HG03521 (cell line): ENCODE measurements around the gene TXNIP.
A peak's percentile ranks its signal among the peaks of the same experiment; 100 is the strongest.

Experiments used
- ATAC-seq: cut with Tn5 transposase; IDR thresholded peaks from one replicate; pipeline ENCODE4 v1.9.1; 2021; ENCODE audit warnings: mild to moderate bottlenecking, moderate library complexity; ENCODE audit not compliant: unreplicated experiment

TXNIP gene

DNA sequence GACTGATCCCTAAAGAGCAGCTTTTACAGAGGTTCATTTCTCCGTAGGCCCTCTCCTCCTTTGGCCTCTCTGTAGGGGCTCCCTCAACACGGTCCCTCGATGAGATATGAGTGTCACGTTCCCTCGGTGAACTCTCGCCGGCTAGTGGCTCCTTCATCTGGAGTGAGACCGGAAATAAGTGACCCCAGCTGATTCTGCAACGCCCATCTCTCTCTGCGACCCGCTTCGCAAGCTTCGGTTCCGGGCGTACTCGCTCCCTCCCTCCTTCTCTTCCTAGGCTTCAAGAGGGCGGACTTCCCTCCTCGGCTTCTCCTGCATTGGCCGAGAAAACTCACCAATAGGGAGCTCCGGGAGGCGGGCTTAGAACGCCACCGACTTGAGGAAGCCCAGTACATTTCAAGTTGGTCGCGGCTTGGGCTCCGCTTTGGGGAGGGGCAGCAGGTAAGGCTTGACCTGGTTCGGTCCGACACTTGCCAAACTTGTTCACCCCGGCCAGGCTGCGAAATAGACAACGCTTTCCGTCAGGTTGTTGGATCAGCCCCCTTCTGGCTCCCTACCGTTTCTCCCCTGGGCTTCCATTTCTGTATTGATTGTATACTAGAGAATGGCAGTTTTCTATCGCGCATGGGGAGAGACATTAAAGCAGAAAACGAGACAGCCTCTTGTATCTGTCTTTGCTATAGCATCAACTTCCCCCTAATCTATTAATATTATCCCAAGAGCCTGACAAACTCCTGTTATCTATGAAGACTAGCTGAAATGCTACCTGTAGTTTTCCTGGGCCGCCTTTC lies 31.9 kb downstream of the TXNIP start, which contains the start of the genes ANKRD34A and POLR3GL:
Gene ANKRD34A (minus strand): TSS at position 248 of the 791 bp plus-strand sequence. CDS start 2,816 bp downstream, outside the sequence.
Gene POLR3GL (plus strand): TSS at position 363 of the 791 bp plus-strand sequence. CDS start 10,176 bp downstream, outside the sequence.
- ATAC-seq: peak; percentile 90

GRCh38 chr1:145963265-145964019 lies 32.9 kb downstream of the TXNIP start:
- ATAC-seq: no peak

DNA sequence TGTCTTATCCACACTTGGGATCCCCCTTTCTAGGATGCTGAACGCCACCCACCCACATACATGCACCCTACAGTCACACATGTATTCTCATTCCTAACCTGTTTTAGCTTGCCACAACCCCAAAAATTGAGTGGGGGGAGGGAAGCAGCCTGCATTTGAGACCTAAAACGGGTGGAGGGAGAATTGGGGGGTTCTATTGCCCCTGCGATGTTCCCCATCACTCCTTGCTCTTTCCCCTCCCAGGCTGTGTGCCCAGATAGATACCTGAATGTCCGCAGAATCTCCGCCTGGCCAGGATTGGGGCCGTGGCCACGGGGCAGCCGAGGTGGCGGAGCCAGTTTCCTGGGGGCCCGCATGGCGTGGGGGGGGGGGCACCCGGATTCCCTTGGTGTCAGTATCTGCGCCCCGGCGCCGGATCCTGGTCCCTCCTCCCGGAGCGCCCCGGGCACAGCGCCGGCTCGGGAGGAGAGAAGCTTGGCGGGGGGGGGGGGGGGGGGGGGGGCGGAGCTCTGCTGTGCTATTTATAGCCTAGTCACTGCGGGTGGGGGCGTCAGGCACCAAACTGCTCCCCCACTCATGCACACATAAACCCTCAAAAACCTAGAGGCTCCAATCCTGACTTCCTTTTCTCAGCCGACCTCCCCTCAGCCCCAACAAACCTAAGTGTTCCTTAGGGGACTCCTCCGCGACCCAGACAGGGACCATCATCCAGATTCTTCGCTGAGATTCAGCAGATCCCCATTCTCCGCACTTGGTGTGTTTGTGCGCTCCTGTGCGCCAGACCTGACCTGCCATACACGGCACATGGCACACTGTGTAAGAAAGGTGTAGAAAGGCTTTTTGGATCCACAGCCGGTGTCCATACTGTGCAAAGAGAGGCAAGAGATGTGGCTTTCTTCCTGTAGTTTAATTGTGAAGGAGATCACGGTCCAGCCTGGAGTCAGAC lies 33.9 kb downstream of the TXNIP start:
- ATAC-seq: no peak

GRCh38 chr1:145961425-145962156 lies 34.8 kb downstream of the TXNIP start:
- no peak for ATAC-seq

- no peak for ATAC-seq
Observed at GRCh38 chr1:145961109-145961424, 35.3 kb downstream of the TXNIP start.

DNA sequence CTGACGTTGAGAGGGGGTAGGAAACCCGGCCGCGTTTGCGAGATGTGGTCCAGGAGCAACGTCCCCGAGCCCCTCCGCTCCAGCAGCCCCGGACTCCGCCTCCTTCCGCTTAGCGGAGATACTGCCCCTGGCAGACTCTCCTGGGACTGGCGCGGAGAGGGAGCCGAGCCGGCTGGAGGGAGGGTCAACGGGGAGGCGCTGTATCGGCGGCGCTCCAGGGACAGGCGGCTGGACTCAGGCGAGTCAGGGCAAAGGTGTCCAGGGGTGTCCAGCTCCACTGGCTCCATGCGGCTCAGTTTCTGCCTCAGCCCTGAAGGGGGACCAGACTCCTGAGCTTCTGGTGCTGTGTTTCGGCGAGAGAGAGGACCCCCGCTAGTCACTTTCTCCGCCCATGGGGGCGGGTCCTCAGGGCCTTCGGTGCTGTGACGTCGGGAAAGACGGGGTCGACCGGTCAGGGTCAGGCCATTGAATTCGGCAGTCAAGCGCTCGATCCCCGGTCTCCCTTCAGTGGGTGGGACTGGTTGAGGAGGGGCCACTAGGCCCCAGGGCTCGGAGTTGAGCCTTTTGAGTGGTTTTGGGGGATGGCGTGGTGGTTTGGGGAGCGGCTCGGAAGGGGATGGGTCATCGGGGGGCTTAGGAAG lies 35.8 kb downstream of the TXNIP start:
- no peak for ATAC-seq

GRCh38 chr1:145959957-145960467 lies 36.4 kb downstream of the TXNIP start:
- no peak for ATAC-seq

- no peak for ATAC-seq
Observed at GRCh38 chr1:145959333-145959732, 37.0 kb downstream of the TXNIP start.

DNA sequence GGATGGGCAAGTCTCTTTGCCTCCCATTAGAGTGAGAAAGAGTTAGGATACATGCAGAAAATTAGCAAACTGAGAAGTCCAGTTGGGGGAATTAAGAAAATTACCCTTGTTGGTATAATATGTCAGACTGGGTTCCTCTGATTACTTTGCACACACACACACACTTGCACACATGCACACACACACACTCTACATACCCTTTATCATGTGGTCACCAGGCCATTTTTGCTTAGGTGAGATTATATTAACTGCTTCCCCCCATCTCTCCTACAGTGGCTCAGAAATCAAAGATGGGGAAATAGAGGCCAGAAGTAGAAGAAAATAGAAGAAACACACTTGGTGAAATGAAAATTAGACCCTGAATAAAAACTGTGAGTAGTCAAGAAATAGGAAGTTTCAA lies 37.6 kb downstream of the TXNIP start:
- no peak for ATAC-seq

- peak; percentile 86 for ATAC-seq
Observed at GRCh38 chr1:145957443-145958319, 38.7 kb downstream of the TXNIP start, which contains the start of gene LIX1L. TSS of gene LIX1L (minus strand) at chr1:145958017. CDS start at chr1:145957927, 90 bp downstream.

- ATAC-seq: no peak
Observed at GRCh38 chr1:145956781-145957442, 39.5 kb downstream of the TXNIP start.

DNA sequence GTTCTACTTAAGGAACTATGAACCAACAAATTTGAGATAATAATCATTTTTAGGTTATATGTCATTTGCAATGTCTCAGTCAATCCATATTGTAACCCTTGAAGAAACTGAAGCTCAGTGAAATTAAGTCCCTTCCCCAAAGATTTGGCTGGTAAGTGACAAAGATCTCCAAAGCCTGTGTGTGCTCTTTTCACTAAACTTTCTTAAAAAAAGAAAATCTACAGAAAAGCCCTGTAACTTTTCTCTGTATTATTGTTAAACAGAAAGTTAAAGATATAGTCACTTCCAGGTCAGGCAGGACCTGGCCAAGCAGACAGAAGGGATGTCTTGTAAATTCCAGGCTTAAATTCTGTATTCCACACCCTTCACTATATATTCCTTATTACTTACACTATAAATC lies 40.0 kb downstream of the TXNIP start:
- ATAC-seq: no peak

DNA sequence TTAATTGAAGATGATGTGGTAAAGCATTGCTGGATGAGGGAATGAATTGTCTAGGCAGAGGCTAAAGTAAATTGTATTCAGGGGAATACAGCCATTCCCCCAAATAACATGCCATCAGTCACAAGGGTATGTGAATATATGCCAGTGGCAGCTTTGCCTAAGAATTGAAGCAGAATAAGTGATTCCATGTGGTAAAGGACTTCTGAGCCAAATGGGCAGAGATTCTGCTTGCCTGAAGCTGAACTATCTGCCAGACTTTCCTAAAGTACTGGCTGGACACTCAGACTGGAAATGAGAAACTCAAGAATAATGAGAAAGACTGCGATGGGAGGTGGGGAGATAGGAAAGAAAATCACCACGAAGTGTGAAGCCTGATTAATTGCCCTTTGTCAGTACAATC lies 40.9 kb downstream of the TXNIP start:
- ATAC-seq: no peak

DNA sequence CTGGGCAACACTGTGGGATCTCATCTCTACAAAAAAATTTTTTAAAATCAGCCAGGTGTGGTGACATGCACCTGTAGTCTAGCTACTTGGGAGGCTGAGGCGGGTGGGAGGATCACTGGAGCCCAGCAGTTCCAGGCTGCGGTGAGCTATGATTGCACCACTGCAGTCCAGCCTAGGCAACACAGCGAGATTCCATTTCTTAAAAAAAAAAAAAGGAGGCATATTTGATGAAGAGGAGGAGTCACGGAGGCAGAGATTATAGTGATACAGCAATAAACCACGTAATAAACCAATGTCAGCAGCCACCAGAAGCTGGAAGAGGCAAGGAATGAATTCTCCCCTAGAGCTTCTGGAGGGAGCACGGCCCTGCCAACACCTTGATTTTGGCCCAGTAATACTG lies 42.5 kb downstream of the TXNIP start:
- no peak for ATAC-seq

DNA sequence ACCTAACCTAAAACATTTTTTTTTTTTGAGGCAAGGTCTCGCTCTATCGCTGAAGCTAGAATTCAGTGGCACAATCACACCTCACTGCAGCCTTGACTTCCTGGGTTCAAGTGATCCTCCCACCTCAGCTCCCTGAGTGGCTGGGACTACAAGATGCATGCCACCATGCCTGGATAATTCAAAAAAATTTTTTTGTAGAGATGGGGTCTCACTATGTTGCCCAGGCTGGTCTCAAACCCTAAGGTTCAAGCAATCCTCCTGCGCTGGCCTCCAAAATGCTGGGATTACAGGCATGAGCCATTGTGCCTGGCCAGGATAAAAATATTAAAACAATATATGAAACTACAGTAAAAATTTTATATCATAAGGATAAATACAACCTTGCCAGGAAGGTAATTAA lies 43.5 kb downstream of the TXNIP start:
- no peak for ATAC-seq

DNA sequence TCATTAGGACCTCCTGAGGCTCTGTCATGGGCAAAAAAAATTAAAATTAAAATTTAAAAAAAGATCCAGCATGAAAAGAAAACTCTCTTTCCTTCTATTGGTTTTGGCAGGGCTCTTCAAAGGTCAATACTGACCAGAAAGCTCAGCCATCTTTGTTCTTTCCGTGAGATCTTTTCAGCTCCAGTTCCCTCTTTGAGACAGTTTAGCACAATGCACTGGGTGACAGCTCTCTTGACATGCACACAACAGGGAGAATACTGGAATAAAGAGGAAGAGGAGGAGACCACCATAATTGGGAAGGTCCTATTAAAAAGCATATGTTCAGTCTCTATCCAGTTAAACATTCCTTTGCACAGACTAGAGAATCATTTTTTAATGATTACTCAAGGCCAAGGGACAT lies 44.9 kb downstream of the TXNIP start:
- ATAC-seq: no peak

GRCh38 chr1:145949219-145949618 lies 47.2 kb downstream of the TXNIP start:
- no peak for ATAC-seq

GRCh38 chr1:145947551-145947950 lies 48.8 kb downstream of the TXNIP start:
- ATAC-seq: no peak
